NT2/D1 (cell line): ENCODE results near the gene NAALADL1.
A peak's percentile ranks its signal among the peaks of the same experiment; 100 is the strongest.

Experiments
- DNase-seq: peaks from one replicate; pipeline ENCODE4 v3.0.0-alpha.2; 2011; ENCODE audit warnings: low read depth, low spot score
- H3K27me3 ChIP-seq: 2 replicates; pipeline ENCODE4 v1.6.0; 2011; ENCODE audit warnings: mild to moderate bottlenecking; ENCODE audit not compliant: insufficient read length, insufficient read depth
- H3K36me3 ChIP-seq: 2 replicates; pipeline ENCODE4 v1.6.1; 2011; ENCODE audit warnings: mild to moderate bottlenecking, low read length, mixed read lengths; ENCODE audit not compliant: insufficient read depth, insufficient read length
- H3K4me1 ChIP-seq: 2 replicates; pipeline ENCODE4 v1.5.1; 2011; ENCODE audit not compliant: insufficient read depth, insufficient read length
- H3K4me3 ChIP-seq: 2 replicates; pipeline ENCODE4 v1.5.1; 2011; ENCODE audit warnings: low read depth; ENCODE audit not compliant: insufficient read length
- H3K9ac ChIP-seq: 2 replicates; pipeline ENCODE4 v1.6.0; 2011; ENCODE audit warnings: low read depth; ENCODE audit not compliant: insufficient read length
- H3K9me3 ChIP-seq: 2 replicates; pipeline ENCODE4 v1.5.1; 2011; ENCODE audit warnings: mild to moderate bottlenecking, low read length; ENCODE audit not compliant: insufficient read depth
- SUZ12 ChIP-seq: IDR thresholded peaks from 2 replicates; pipeline ENCODE4 v1.6.1; 2011; ENCODE audit not compliant: insufficient read length, insufficient read depth; ENCODE audit errors: extremely low read depth
- YY1 ChIP-seq: IDR thresholded peaks from 2 replicates; pipeline ENCODE4 v1.6.1; 2011; ENCODE audit not compliant: insufficient read length, insufficient read depth
- ZNF274 ChIP-seq: IDR thresholded peaks from 2 replicates; pipeline ENCODE4 v1.6.1; 2011; ENCODE audit warnings: mild to moderate bottlenecking, low read depth, low read length

NAALADL1 gene

GRCh38 chr11:65078786-65079342, 20.5 kb upstream of the NAALADL1 start:
- H3K4me1 ChIP-seq: peaks cover 2% of the 10 kb centered on the region
- no peaks in the 10 kb centered on the region for H3K27me3 ChIP-seq
- no peak for DNase-seq
- no peaks in the 10 kb centered on the region for H3K9me3 ChIP-seq
- H3K36me3 ChIP-seq: peaks cover 75% of the 10 kb centered on the region
- TF ChIP-seq ZNF274 (no peak), YY1 (peak; percentile 46)
- no peak overlapping the region for H3K9ac ChIP-seq
- no peak overlapping the region for H3K4me3 ChIP-seq

GRCh38 chr11:65078151-65078550, 19.8 kb upstream of the NAALADL1 start:
- H3K4me3 ChIP-seq: no peak overlapping the region
- no peak for TF ChIP-seq ZNF274
- TF ChIP-seq SUZ12: no peak
- TF ChIP-seq YY1: no peak
- H3K4me1 ChIP-seq: peaks cover 2% of the 10 kb centered on the region
- DNase-seq: no peak
- no peaks in the 10 kb centered on the region for H3K27me3 ChIP-seq
- H3K9ac ChIP-seq: no peak overlapping the region
- peaks cover 72% of the 10 kb centered on the region for H3K36me3 ChIP-seq
- H3K9me3 ChIP-seq: no peaks in the 10 kb centered on the region

DNA sequence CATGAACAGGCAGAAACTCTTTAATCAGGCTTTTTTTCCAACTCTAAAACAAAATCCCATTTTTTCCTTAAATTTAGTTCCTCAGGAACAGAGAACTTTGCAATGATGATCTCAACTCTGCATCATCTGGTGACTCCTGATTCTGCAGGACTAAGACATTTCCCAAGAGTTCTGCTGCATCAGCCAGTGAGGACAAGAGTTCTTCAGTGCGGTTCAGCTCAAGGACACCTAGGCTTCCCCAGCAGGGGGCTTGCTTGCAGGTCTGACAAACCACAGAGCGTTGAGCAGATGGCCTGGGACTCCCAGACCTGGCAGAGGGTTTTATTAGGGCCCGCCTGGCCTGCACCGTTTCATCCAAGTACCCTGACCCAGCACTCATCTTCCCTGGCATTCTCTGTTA, 19.1 kb upstream of the NAALADL1 start:
- Histone ChIP-seq H3K27me3 (no peaks in the 10 kb centered on the region), H3K36me3 (peaks cover 65% of the 10 kb centered on the region), H3K9me3 (no peaks in the 10 kb centered on the region), H3K4me1 (peaks cover 2% of the 10 kb centered on the region), H3K9ac (no peak overlapping the region), H3K4me3 (no peak overlapping the region)
- DNase-seq: no peak
- TF ChIP-seq ZNF274 (no peak), YY1 (no peak), SUZ12 (no peak)

GRCh38 chr11:65072631-65072966, 14.2 kb upstream of the NAALADL1 start:
- Histone ChIP-seq H3K9me3 (no peaks in the 10 kb centered on the region), H3K9ac (no peak overlapping the region), H3K4me1 (peaks cover 5% of the 10 kb centered on the region), H3K4me3 (no peak overlapping the region), H3K27me3 (no peaks in the 10 kb centered on the region), H3K36me3 (peaks cover 20% of the 10 kb centered on the region)
- DNase-seq: no peak
- TF ChIP-seq YY1 (no peak), ZNF274 (no peak), SUZ12 (no peak)

- no peak for DNase-seq
- TF ChIP-seq YY1 (no peak), ZNF274 (no peak), SUZ12 (no peak)
- Histone ChIP-seq H3K4me3 (no peak overlapping the region), H3K36me3 (peaks cover 15% of the 10 kb centered on the region), H3K4me1 (peaks cover 5% of the 10 kb centered on the region), H3K9ac (no peak overlapping the region), H3K9me3 (no peaks in the 10 kb centered on the region), H3K27me3 (no peaks in the 10 kb centered on the region)
Observed at GRCh38 chr11:65071907-65072630, 13.7 kb upstream of the NAALADL1 start.

DNA sequence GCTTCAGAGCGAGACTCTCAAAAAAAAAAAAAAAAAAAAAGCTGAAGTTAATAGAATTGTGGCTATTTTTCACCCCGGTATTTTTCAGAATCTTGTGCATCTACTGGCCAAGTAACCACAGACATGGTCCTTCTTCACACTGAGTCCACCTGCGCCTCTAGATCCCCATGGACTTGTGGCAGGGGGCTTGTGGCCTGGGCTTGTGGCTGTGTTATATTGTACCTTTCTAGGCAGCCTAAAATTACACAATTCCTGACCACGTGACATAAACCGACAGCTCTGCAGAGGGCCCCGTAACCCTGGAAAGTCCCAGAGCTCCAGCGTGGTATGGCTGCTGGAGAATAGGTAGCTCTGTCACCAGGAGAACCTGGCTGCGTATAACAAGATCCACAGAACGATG, 10.9 kb upstream of the NAALADL1 start:
- no peaks in the 10 kb centered on the region for H3K36me3 ChIP-seq
- no peak for DNase-seq

DNA sequence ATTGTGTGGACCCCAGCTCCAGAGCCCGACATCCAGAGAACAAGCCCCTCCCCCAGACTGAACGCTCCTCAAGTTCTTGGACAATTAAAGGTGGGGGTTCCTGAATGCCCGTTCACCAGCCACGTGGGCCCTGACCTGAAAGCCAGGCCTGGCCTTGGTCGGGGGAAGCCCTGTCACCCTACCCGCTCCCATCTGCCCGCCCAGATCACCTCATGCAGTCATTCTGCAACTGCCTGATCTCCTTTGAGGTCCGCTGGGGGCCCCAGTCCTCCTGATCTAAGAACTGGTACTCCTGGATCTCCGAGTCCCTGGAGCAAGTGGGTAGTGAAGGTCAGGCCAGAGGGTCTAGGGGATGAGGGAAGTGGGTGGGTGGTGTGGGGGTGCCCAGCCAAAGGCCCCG, 9.1 kb upstream of the NAALADL1 start:
- Histone ChIP-seq H3K9me3 (no peaks in the 10 kb centered on the region), H3K36me3 (no peaks in the 10 kb centered on the region), H3K4me3 (no peak overlapping the region), H3K4me1 (peaks cover 17% of the 10 kb centered on the region), H3K9ac (no peak overlapping the region), H3K27me3 (no peaks in the 10 kb centered on the region)
- no peak for TF ChIP-seq YY1
- TF ChIP-seq ZNF274: no peak
- TF ChIP-seq SUZ12: no peak
- DNase-seq: no peak

More for the DNA sequence above, 10.9 kb upstream of the NAALADL1 start:
- no peaks in the 10 kb centered on the region for H3K9me3 ChIP-seq
- no peak overlapping the region for H3K9ac ChIP-seq
- peaks cover 13% of the 10 kb centered on the region for H3K4me1 ChIP-seq
- TF ChIP-seq YY1 (no peak), ZNF274 (no peak), SUZ12 (no peak)
- no peaks in the 10 kb centered on the region for H3K27me3 ChIP-seq
- no peak overlapping the region for H3K4me3 ChIP-seq
